ENCODE results near the gene ARHGAP9. TPM values are rescaled to one million over a fixed set of nuclear protein-coding genes. Genes with fewer than 3 reads are reported as not detected.

Gene ARHGAP9
- total and polyA plus RNA-seq, 2 of the 8 experiments (the other 6 are each of a cell fraction or from before 2014, with no cell fraction given): 3.2 to 6.0 TPM

- no peak for TF ChIP-seq RAD21 (IDR thresholded peaks at IDR 0.05 in 1 of 2, conservative IDR thresholded peaks at IDR 0.05 in 1 of 2; ENCODE audit: low read depth in 2 of 2, low read length in 2 of 2)
- TF ChIP-seq CREB1 (IDR thresholded peaks at IDR 0.05): no peak
- no peak for TF ChIP-seq EGR1 (IDR thresholded peaks at IDR 0.05; ENCODE audit: borderline replicate concordance, low read depth, low read length)
- no peak for TF ChIP-seq POLR2AphosphoS5 (IDR thresholded peaks at IDR 0.05; ENCODE audit: low read depth, low read length)
- TF ChIP-seq, protein P1, sequence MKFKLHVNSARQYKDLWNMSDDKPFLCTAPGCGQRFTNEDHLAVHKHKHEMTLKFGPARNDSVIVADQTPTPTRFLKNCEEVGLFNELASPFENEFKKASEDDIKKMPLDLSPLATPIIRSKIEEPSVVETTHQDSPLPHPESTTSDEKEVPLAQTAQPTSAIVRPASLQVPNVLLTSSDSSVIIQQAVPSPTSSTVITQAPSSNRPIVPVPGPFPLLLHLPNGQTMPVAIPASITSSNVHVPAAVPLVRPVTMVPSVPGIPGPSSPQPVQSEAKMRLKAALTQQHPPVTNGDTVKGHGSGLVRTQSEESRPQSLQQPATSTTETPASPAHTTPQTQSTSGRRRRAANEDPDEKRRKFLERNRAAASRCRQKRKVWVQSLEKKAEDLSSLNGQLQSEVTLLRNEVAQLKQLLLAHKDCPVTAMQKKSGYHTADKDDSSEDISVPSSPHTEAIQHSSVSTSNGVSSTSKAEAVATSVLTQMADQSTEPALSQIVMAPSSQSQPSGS (IDR thresholded peaks at IDR 0.05; ENCODE audit: low read length): no peak
- TF ChIP-seq, protein P2, sequence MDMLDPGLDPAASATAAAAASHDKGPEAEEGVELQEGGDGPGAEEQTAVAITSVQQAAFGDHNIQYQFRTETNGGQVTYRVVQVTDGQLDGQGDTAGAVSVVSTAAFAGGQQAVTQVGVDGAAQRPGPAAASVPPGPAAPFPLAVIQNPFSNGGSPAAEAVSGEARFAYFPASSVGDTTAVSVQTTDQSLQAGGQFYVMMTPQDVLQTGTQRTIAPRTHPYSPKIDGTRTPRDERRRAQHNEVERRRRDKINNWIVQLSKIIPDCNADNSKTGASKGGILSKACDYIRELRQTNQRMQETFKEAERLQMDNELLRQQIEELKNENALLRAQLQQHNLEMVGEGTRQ (IDR thresholded peaks at IDR 0.05; ENCODE audit: low read length): no peak
- TF ChIP-seq RXRA (IDR thresholded peaks at IDR 0.05; ENCODE audit: insufficient read depth, low read depth, low read length): no peak
- no peak for TF ChIP-seq NANOG (IDR thresholded peaks at IDR 0.05; ENCODE audit: insufficient read depth, low read depth, low read length, poor library complexity, severe bottlenecking)
Observed at GRCh38 chr12:57474862-57475261, 4.8 kb downstream of the ARHGAP9 start (continued).

All from H1 (cell line).